ENCODE measurements around the gene KANK4.

Gene KANK4

DNA sequence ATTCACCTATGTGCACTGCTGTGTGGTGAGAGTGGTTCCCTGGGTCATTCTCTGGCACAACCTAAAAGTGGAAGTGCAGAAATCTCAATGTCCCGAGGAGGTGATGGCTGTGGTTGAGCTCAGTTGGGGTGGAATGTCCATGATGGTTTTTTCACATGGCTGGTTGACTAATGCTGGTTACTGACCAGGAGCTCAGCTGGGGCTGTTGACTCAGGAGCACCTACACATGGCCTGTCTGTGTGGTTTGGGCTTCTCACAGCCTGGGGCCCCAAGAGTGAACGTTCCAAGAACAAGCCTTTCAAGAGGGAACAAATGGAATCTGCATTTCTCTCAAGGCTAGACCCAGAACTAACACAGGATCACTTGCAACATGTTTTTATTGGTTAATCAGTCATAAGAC is 6.4 kb upstream of the KANK4 start:
- Mint-ChIP-seq H3K4me1 (no peaks in the 10 kb centered on the region), H3K27me3 (peaks cover 20% of the 10 kb centered on the region), H3K27ac (no peak overlapping the region), H3K36me3 (no peaks in the 10 kb centered on the region), H3K9me3 (no peaks in the 10 kb centered on the region), H3K4me3 (no peak overlapping the region)
- no peak for DNase-seq
- CTCF ChIA-PET, result no interaction called here

DNA sequence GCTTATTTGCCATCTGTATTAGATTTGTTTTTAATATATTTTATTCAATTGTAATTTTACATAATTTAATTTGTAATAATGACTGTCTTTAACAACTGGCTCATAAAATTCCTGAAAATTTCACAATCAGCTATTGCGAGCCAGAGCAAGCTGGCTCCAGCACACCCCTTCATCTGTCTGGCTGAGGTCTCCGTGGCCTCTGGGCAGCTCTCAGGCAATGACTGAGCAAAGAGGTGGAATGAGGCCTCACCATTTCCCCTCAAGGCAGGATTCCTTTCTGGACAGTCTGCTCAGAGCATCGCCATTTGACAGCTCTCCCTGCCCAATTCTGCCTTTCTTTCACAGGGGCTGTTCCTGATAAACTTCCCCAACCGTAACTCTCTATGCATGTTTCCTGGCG is 5.8 kb upstream of the KANK4 start:
- no peaks in the 10 kb centered on the region for H3K4me1 Mint-ChIP-seq
- no peak overlapping the region for H3K27ac Mint-ChIP-seq
- H3K9me3 Mint-ChIP-seq, result no peaks in the 10 kb centered on the region
- DNase-seq, result no peak
- CTCF ChIA-PET, result no interaction called here
- no peaks in the 10 kb centered on the region for H3K36me3 Mint-ChIP-seq
- peaks cover 26% of the 10 kb centered on the region for H3K27me3 Mint-ChIP-seq
- no peak overlapping the region for H3K4me3 Mint-ChIP-seq

DNA sequence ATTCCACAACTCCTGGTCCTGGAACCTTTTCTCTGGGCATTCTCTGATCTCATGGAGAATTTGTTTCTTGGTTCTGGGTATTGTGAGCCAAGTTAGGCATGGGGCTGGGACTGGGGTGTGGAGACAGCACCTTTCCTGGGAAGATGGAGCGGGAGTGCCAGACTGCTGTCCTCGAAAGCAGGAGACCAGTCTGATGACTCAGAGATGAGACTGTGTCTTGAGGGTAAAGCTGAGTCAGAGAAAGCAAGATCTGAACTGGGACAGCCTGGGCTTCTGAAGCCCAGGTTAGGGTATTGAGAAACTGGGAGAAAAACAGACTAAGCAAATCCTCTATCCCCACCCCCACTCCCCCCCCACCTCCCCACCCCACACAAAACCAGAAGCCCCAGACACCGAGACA is 2.2 kb upstream of the KANK4 start:
- DNase-seq, result no peak
- Mint-ChIP-seq H3K27me3 (peaks cover 56% of the 10 kb centered on the region), H3K36me3 (no peaks in the 10 kb centered on the region), H3K4me3 (no peak overlapping the region), H3K4me1 (peaks cover 3% of the 10 kb centered on the region), H3K27ac (no peak overlapping the region), H3K9me3 (no peaks in the 10 kb centered on the region)
- CTCF ChIA-PET, result no interaction called here

DNA sequence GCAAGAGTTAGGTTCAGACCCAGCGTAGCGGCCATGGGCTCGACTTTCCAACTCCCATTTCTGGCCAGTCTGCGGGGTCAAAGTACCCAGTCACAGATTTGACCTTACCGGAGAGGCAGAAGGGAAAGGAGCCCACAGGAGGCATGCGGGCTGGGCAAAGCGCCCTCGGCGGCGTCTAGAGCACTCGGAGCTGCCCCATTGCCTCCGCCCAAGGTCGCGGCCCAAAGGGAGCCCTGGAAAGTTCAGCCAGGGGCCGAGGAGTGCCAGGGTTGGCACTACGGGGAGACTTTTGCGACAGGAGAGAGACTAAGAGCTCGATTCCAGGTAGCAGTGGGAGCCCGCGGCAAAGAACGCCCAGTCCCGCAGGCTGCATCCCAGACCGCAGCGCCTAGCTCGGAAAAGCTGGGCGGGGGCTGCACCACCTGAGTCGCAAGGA is 896 bp downstream of the KANK4 start:
- CTCF ChIA-PET, result no interaction called here
- Mint-ChIP-seq H3K27me3 (peaks cover 56% of the 10 kb centered on the region), H3K27ac (no peak overlapping the region), H3K36me3 (no peaks in the 10 kb centered on the region), H3K4me3 (no peak overlapping the region), H3K4me1 (peaks cover 3% of the 10 kb centered on the region), H3K9me3 (no peaks in the 10 kb centered on the region)
- no peak for DNase-seq

DNA sequence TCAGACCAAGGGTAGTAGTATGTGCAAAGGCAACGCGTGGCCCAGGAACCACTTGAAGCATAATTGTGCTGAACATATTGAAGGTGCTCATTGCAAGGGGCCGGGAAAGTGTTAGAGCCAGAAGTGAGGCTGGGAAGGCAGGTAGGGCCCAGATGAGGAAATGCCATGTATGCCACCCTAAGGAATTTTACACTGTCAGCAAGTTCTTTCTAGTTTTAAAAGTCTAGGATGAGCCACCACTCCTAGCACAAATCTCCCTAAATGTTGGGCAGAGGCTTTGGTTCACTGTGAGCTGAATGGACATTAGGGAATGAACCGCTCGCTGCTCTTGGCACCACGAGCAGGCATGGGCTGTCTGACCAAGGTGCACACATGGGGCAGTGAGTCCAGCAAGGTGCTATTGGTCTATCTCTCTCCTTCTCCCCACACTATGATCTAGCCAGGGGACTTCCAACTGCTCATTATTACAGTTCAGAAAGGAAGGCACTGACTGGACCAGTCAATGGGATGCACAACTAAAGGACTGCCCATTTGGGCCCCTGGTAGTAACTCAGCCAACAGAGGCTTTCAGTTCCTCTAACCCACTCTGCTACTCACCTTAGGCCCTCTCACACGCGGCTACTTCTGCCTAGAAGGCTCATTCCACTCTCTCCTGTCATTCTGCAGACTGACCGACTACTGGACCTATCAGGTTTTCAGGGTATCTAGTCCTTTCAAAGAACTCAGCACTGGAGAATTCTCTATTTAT is 2.0 kb downstream of the KANK4 start:
- Mint-ChIP-seq H3K27me3 (peaks cover 59% of the 10 kb centered on the region), H3K4me1 (peaks cover 3% of the 10 kb centered on the region), H3K27ac (no peak overlapping the region), H3K4me3 (no peak overlapping the region), H3K36me3 (no peaks in the 10 kb centered on the region), H3K9me3 (no peaks in the 10 kb centered on the region)
- no peak for DNase-seq
- CTCF ChIA-PET, result no interaction called here

DNA sequence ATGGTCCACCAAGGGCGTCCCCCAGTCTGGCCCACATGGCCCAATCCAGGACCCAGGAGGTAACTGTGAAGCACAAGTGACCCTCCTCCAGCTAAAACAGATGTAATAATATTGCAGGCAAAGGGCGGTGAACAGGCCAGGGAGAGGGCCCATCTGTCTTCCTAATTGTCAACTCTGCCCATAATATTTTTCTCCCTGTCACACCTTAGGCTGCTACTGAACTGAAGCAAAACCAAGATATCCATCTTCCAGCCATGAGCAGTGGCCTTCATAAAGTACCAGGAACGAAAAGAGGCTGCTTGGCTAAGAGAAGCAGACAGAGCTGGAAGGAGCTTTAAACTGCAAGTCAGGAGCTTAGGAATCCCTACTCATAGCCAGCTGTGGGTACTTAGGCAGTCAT is 3.1 kb downstream of the KANK4 start:
- Mint-ChIP-seq H3K9me3 (no peaks in the 10 kb centered on the region), H3K36me3 (no peaks in the 10 kb centered on the region), H3K27ac (no peak overlapping the region), H3K4me1 (peaks cover 3% of the 10 kb centered on the region), H3K27me3 (peaks cover 59% of the 10 kb centered on the region), H3K4me3 (no peak overlapping the region)
- no peak for DNase-seq
- CTCF ChIA-PET, result no interaction called here

DNA sequence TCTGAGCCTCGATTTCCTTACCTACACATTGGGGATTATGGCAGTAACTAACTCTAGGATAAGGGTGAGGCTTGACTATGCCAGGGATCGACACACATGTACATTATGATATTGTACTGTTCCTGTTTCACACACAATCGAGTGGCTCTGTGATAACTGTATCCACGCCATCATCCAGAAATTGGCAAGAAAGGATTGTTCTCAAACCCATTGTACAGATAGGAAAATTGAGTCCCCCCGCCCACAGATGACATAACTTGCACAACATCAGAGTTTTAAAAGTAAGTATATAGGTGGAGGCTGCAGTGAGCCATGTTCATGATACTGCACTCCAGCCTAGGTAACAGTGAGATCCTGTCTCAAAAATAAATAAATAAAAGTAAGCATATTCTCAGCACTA is 3.8 kb downstream of the KANK4 start:
- Mint-ChIP-seq H3K4me3 (no peak overlapping the region), H3K4me1 (peaks cover 3% of the 10 kb centered on the region), H3K36me3 (no peaks in the 10 kb centered on the region), H3K27ac (no peak overlapping the region), H3K9me3 (no peaks in the 10 kb centered on the region), H3K27me3 (peaks cover 53% of the 10 kb centered on the region)
- CTCF ChIA-PET, result no interaction called here
- DNase-seq, result no peak

DNA sequence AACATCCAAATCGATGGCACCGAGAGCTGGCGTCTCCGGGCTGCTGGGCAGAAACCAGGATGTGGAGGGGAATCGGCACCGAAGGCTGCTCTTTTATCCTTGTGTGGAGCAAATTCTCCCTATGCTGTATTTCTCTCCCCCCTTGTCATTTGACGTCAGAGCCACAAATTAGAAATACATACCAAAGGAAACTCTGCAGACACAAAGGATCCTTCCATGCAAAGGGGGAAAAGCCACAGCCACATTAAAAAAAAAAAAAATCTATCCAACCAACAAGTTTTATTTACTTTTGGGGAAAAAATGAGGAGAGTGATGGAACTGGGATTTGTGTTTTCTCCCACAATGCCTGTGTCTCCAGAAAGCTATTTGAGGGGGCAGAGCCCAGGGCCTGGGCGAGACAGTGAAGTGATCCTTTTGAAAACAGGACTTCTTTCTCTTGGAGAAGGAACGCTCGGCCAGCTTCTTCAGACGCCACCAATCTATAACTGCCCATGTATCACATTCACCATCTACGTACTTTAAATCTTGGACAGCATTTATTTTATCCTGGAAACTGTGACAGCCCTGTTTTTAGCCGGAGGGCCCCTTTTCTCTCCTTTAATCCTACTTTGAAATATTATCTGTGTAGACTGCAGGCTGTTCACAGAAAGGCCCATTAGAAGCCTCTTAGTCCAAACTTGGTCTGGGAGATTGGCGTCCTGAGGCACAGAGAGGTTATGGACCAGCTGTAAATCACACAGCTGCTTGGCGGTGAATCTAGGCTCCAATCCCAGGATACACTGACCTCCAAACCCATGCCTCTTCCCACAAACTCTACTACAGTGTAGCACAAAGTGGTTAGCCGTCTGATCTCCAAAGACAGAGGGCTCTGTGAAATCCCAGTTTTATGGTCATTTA is 4.5 kb downstream of the KANK4 start:
- H3K9me3 Mint-ChIP-seq, result no peaks in the 10 kb centered on the region
- H3K36me3 Mint-ChIP-seq, result no peaks in the 10 kb centered on the region
- peaks cover 1% of the 10 kb centered on the region for H3K4me1 Mint-ChIP-seq
- no peak overlapping the region for H3K27ac Mint-ChIP-seq
- H3K4me3 Mint-ChIP-seq, result no peak overlapping the region
- H3K27me3 Mint-ChIP-seq, result peaks cover 46% of the 10 kb centered on the region
- CTCF ChIA-PET, result no interaction called here
- DNase-seq, result no peak

DNA sequence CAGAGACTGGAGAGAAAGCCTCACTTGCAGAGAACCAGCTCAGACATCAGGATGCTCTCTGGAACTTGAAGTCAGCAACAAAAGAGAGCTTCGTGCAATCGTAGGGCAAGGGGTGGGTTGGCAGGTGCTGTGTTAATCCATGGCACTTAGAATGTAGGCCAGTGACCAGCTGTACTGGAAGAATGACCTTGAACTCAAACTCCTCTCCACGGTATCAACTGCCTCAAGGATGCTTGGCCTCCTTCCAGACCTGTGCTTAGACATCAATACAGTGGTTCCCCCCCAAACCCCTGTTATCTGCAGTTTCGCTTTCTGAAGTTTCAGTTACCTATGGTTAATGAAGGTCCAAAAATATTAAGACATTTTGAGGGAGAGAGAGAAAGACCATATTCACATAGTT is 6.5 kb downstream of the KANK4 start:
- Mint-ChIP-seq H3K4me3 (no peak overlapping the region), H3K4me1 (no peaks in the 10 kb centered on the region), H3K36me3 (no peaks in the 10 kb centered on the region), H3K27me3 (peaks cover 34% of the 10 kb centered on the region), H3K9me3 (no peaks in the 10 kb centered on the region), H3K27ac (no peak overlapping the region)
- CTCF ChIA-PET, result no interaction called here
- no peak for DNase-seq

DNA sequence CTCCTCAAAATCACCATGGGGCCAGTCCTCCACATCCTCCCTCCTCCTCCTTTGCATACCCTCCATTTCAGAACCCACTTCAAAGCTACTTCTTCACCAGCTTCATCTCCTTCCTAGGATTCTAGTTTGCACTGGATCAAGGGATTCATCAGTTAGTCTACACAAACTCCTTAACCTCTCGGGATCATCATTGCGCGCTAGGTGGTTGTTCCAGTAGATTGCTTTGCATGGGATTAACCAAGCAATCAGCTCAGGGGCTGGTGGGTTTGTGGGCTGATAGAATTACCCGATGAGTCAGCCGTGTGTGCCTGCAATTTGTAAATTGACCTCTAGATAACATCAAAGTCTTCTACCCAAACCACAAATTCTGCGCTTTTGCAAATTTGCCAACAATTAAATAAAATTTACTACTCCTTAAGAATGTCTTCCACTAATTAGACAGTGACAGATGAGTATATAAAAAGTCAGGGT is 7.7 kb downstream of the KANK4 start:
- Mint-ChIP-seq H3K4me3 (no peak overlapping the region), H3K4me1 (no peaks in the 10 kb centered on the region), H3K27me3 (peaks cover 26% of the 10 kb centered on the region), H3K36me3 (no peaks in the 10 kb centered on the region), H3K9me3 (no peaks in the 10 kb centered on the region), H3K27ac (no peak overlapping the region)
- CTCF ChIA-PET, result no interaction called here
- no peak for DNase-seq

DNA sequence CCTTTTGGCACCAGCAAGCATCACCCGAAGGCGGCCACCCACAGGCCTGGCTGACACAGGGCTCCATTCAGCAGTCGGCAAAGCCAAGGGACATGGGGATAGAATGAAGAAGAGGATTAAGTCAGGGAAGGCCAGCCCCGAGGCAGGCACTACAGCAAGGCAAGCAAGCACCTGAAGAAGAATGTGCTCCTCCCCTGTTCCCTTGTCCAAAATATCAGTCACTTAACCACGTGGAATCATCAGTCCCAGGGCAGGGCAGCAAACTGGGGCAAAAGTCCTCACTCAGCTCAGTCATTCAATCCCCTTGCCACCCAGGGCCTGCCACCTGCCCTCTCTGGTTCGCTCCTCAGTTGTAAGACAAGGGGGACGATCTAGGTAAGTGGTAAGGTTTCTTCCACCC is 9.3 kb downstream of the KANK4 start:
- no peak overlapping the region for H3K27ac Mint-ChIP-seq
- H3K4me3 Mint-ChIP-seq, result no peak overlapping the region
- no peaks in the 10 kb centered on the region for H3K4me1 Mint-ChIP-seq
- H3K27me3 Mint-ChIP-seq, result peaks cover 23% of the 10 kb centered on the region
- no peak for DNase-seq
- H3K36me3 Mint-ChIP-seq, result no peaks in the 10 kb centered on the region
- H3K9me3 Mint-ChIP-seq, result no peaks in the 10 kb centered on the region
- CTCF ChIA-PET, result no interaction called here

DNA sequence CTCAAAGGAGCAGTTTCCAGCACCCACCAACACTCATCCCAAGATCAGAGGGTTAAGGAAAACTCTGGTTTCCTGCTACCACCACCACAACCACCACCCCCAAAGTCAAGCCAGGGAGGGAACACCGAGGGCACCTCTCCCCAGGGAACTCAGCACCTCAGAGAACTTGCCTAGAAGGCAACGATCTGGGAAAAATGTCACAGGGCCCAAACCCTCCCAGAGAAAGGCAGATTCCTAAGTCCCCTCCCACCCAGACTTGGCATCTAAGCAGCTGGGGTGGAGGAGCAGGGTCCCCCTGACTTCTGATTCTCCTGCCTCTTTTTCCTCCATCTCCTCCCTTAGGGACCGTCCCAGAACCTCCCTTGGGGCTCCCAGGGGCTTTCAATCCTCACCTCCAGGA is 10.6 kb downstream of the KANK4 start:
- H3K27ac Mint-ChIP-seq, result no peak overlapping the region
- no peaks in the 10 kb centered on the region for H3K36me3 Mint-ChIP-seq
- CTCF ChIA-PET, result no interaction called here
- H3K27me3 Mint-ChIP-seq, result peaks cover 29% of the 10 kb centered on the region
- no peaks in the 10 kb centered on the region for H3K9me3 Mint-ChIP-seq
- no peak for DNase-seq
- H3K4me1 Mint-ChIP-seq, result no peaks in the 10 kb centered on the region
- H3K4me3 Mint-ChIP-seq, result no peak overlapping the region

DNA sequence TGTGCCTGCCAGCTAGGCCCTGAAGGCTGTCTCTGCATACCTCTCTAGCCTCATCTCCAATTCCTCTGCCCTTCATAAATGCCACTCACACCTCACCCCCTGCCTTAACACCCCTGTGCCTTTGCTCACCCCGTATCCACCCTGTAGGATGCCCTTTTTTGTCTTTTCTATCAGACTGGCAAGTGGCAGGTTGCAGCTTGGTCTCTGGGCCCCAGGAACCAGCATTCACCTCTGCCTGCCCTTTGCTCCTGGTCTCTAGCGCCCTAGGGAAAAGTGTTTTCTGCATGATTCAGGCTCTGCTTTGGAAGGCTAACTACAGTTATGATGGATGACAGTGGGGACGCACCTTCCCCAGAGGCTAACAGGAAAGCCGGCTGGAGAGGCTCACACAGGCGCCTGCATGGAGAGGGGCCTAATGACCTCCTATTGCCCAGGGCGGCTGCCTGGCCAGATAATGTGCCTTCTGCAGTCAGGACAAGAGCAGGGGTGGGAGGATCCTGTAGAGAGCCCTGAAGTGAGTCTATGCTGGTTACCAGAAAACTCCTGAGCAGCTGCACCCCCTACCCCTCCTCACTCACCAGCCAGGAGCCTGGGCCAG is 11.2 kb downstream of the KANK4 start:
- CTCF ChIA-PET, result no interaction called here
- Mint-ChIP-seq H3K27ac (no peak overlapping the region), H3K9me3 (no peaks in the 10 kb centered on the region), H3K27me3 (peaks cover 29% of the 10 kb centered on the region), H3K36me3 (no peaks in the 10 kb centered on the region), H3K4me3 (no peak overlapping the region), H3K4me1 (no peaks in the 10 kb centered on the region)
- DNase-seq, result no peak

DNA sequence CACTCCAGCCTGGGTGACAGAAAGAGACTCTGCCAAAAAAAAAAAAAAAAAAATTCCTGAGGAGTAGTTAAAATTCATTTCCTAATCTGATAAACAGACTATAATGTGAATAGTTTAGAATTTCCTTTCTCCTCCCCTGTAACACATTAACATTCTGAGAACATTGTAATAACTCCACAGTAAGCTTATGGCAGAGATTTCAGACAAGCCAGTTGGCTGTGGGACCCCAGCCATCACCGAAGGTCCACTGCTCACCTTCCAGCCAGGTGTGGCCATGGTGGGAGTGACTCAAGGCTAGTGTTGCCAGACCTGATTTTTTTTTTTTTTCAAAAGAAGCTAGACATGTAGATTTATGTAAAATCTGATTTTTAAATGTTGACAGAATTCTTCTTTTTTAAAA is 11.8 kb downstream of the KANK4 start:
- peaks cover 28% of the 10 kb centered on the region for H3K27me3 Mint-ChIP-seq
- H3K27ac Mint-ChIP-seq, result no peak overlapping the region
- no peaks in the 10 kb centered on the region for H3K4me1 Mint-ChIP-seq
- no peaks in the 10 kb centered on the region for H3K9me3 Mint-ChIP-seq
- no peaks in the 10 kb centered on the region for H3K36me3 Mint-ChIP-seq
- CTCF ChIA-PET, result interaction anchor here (0.6 kb wide), 1 partner anchor 221 kb away, joined by 3 read pairs; no protein-coding TSS in a partner anchor
- H3K4me3 Mint-ChIP-seq, result no peak overlapping the region
- DNase-seq, result no peak

DNA sequence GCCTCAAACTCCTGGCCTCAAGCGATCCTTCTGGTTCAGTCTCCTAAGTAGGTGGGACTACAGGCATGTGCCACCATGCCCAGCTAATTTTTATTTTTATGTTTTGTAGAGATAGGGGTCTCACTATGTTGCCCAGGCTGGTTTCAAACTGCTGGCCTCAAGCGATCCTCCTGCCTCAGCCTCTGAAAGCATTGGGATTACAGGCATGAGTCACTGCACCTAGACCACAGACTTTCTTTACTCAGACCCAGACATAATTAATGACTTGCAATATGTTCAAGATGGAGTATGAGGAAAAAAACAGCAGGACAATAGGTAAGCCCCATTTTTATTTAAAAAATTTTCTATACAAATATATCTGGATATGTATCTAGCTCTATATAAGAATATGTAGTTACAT is 13.2 kb downstream of the KANK4 start:
- Mint-ChIP-seq H3K4me1 (no peaks in the 10 kb centered on the region), H3K4me3 (no peak overlapping the region), H3K9me3 (no peaks in the 10 kb centered on the region), H3K27ac (no peak overlapping the region), H3K36me3 (no peaks in the 10 kb centered on the region), H3K27me3 (peaks cover 22% of the 10 kb centered on the region)
- DNase-seq, result no peak
- CTCF ChIA-PET, result no interaction called here
